Measurements from ENCODE around the gene ATXN7L3B. TPM values are rescaled to one million over a fixed set of nuclear protein-coding genes. Genes with fewer than 3 reads are reported as not detected.

ATXN7L3B gene
- total RNA-seq, 1 donor from 2014 or later = 34.4 TPM

DNA sequence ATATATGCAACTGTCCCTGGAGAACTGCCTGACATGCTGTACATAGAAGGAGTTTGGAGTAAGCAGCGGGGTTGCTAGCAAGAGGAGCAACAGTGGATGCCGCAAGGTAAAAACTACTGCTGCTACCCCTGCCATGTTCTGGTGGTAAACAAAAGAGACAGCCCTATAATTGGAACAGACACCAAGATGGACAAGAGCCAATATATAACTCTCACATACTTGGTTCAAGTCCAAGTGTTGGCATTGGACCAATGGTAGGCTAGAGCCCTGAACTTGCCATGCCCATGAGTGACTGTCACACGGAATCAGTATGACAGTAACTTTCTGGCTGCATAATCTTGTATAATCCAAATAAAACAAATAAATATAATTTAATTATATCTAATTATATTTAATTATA is 13.7 kb downstream of the ATXN7L3B start:
- no peak for DNase-seq (ENCODE audit: low spot score)

DNA sequence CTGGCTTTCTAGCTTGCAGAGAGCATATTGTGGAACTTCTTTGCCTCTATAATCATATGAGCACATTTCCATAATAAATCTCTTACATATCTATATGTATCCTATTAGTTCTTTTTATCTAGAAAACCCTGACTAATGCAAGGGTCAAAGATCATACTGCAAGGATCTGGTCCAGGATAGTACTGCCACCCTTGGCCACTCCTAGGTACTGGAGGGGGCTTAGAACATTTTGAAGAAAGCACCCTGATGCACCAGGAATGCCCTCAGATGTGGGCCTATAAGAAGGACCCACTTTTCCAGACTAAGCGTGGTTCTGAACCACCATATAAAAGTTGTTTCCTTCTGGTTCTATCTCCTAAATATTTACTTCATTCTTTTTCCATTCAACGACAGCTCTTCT is 14.6 kb downstream of the ATXN7L3B start:
- no peak for DNase-seq (ENCODE audit: low spot score)

DNA sequence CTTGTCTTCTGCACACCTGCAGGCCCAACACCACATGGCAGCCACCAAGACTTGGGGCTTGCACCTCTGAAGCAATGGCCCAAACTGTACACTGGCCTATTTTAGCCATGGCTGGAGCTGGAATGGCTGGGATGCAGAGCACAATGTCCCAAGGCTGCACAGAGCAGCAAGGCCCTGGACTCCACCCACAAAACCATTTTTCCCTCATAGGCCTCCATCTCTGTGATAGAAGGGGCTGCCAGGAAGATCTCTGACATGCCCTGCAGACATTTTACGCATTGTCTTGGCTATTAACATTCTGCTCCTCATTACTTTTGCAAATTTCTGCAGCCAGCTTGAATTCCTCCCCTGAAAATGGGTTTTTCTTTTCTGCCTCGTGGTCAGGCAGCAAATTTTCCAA is 22.1 kb downstream of the ATXN7L3B start:
- no peak for DNase-seq (ENCODE audit: low spot score)

DNA sequence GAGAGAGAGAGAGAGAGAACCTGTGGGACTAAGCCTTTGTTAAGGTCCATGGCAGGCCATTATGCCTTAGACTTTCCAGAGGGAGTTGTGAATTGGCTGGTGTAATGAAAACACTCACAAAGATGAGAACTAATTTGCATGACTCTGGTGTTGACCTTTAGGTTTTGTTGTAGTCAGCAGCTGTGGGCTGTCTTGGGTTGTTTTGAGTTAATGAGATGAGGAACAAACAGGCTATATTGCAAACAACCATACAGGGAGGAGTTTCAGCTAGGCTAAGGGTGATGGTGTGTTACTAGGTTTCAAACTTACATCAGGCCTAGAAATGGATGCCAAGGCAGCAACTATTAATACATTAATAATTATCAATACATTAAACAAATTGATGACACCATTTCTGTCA is 26.3 kb downstream of the ATXN7L3B start:
- no peak for DNase-seq (ENCODE audit: low spot score)

DNA sequence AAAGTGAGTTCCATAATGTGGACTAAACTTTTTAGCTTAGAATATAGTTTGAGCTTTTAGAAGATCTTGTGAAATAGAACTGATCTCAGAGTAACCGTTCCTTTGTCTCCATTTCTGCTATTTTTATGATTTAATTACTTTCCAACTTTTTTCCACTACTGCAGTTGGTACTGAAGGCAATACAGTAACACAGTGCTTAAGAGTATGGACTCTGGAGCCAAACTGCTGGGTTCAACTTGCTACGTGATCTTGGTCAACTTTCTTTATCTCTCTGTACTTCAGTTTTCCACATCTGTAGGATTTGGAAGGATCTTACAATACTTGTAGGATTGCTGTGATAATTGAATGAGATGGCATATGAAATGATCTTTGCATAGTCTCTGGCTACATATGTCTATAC is 40.9 kb downstream of the ATXN7L3B start:
- DNase-seq (ENCODE audit: low spot score) = no peak

DNA sequence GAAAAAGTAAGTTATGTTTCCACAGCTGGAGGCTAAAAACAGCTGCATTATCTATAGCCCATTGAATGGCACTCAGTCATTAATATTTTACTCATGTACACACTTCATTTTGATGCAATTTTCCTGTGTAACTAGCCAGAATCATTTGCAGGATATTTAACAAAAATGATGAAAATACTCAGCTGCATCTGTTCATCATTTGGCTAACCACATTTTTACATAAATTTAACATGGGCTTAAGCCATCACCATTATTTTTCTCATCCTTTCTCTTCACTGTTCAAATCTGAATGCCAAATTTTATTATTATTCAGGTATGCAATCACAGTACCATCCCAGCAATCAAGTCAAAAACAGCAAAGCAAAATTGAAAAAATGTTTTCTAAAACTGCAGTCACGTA is 41.8 kb downstream of the ATXN7L3B start:
- no peak for DNase-seq (ENCODE audit: low spot score)

DNA sequence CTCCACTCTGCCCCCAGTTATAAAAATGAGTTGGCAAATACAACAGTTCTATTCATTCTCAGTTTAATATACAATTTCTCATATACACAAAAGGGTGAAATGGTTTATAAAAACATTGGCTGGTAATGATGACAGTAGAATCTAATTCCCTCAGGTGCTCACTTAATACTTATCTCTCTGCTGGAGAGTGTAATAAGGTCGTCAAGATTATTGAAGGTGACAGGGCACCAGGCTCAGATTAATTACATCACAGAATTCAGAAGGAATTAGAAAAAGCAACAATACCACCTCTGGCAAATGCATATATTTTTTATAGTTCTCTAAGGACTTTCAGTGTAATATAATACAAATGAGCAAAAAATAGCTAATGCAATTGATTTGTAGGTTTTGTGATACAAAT is 42.3 kb downstream of the ATXN7L3B start:
- no peak for DNase-seq (ENCODE audit: low spot score)

DNA sequence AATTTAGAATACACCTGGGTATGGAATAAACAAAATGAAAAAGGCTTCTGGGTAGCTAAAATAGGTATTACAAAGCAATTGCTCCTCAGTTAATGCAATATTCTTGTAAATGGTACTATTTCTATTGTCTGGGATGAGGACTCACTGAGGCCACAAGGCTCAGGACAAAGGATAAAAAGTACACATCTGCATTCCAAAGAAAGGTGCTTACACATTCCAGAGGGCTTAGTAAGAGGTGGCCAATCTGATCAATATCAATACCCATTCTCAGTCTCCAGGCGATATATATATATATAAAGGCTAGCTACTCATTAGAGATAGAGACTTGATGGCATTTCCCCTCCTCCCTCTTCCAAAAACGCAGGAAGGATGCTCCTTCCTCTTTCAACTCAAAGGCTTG is 43.8 kb downstream of the ATXN7L3B start:
- no peak for DNase-seq (ENCODE audit: low spot score)

DNA sequence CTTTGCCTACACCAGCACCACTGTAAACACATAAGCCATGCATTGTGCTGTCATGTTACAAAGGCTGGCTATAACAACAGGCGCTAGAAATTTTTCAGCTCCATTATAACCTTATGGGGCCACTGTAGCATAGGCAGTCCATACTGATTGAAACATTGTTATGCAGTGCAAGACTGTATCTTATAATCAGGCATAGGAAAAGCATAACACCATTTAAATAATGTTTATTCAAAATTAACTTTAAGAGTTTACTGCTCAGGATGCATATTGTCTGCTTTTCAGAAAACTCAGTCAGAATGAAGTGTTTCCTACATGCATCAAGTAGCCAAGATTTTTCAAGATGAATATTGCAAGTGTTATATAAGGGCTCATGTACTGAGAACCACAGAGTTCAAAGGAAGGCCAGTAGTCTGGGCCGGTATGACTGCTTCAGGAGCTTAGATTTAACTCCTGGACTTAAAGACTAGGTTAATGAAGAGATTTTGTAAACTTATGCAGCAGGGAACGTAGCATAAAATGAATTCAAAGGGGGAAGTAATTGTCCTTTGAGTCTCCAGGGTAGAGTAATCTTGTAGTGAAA is 46.9 kb downstream of the ATXN7L3B start:
- DNase-seq (ENCODE audit: low spot score) = no peak

DNA sequence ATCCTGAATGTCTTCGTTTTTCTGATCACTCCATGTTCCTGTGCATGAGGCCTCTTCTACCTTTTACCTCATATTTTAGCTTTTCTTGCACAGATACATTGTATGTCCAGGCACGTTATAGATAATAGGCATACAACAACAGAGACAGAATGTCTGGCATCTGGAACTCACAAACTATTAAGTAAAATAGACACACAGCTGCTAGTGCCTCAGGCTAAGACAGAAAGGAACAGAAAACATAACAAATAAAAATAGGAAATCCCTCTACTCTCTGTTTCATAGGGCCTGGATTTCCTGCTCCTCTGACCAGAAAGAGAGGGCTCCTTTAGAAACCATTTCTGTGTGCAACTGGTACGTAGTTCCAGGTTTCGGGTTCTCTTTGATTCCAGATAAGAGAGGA is 48.6 kb downstream of the ATXN7L3B start:
- DNase-seq (ENCODE audit: low spot score) = peak; percentile 29

All from umbilical cord (tissue), 2 donors.